HEK293 (cell line): Measurements from ENCODE around the gene PAQR7.

Experiments used
- BCL6B ChIP-seq: fragments of 450-650 bp; formaldehyde crosslinking; IDR thresholded peaks from 2 replicates; pipeline ENCODE4 v1.5.1; 2017; ENCODE audit warnings: missing biosample characterization, missing genetic modification characterization
- FEZF1 ChIP-seq: fragments of 450-650 bp; formaldehyde crosslinking; IDR thresholded peaks from 2 replicates; pipeline ENCODE4 v1.5.1; 2016; ENCODE audit warnings: missing biosample characterization, missing genetic modification characterization
- GLI2 ChIP-seq: fragments of 450-650 bp; formaldehyde crosslinking; IDR thresholded peaks from 2 replicates; pipeline ENCODE4; 2017; ENCODE audit warnings: missing biosample characterization, missing genetic modification characterization, low read depth, borderline replicate concordance
- INSM2 ChIP-seq: fragments of 450-650 bp; formaldehyde crosslinking; IDR thresholded peaks from 2 replicates; pipeline ENCODE4 v1.5.1; 2016; ENCODE audit warnings: missing biosample characterization, missing genetic modification characterization
- OSR2 ChIP-seq: fragments of 450-650 bp; formaldehyde crosslinking; IDR thresholded peaks from 2 replicates; pipeline ENCODE4 v1.5.1; 2016; ENCODE audit warnings: missing biosample characterization, missing genetic modification characterization
- REST ChIP-seq: fragments of 450-650 bp; formaldehyde crosslinking; IDR thresholded peaks from 2 replicates; pipeline ENCODE4 v1.5.1; 2016; ENCODE audit warnings: missing biosample characterization, missing genetic modification characterization
- ZBTB17 ChIP-seq: fragments of 450-650 bp; formaldehyde crosslinking; IDR thresholded peaks from 2 replicates; pipeline ENCODE4 v1.5.1; 2016; ENCODE audit warnings: missing biosample characterization, missing genetic modification characterization
- ZBTB44 ChIP-seq: fragments of 450-650 bp; IDR thresholded peaks from 2 replicates; pipeline ENCODE4 v1.5.1; 2018; ENCODE audit warnings: missing biosample characterization, mild to moderate bottlenecking, missing genetic modification characterization
- ZBTB48 ChIP-seq: fragments of 450-650 bp; formaldehyde crosslinking; IDR thresholded peaks from 2 replicates; pipeline ENCODE4 v1.5.1; 2016; ENCODE audit warnings: missing biosample characterization, missing genetic modification characterization
- ZBTB6 ChIP-seq: fragments of 450-650 bp; formaldehyde crosslinking; IDR thresholded peaks from 2 replicates; pipeline ENCODE4 v1.5.1; 2017; ENCODE audit warnings: missing biosample characterization, missing genetic modification characterization
- ZFHX2 ChIP-seq: fragments of 450-650 bp; formaldehyde crosslinking; conservative IDR thresholded peaks from 2 replicates; pipeline ENCODE4 v1.5.1; 2016; ENCODE audit warnings: missing biosample characterization, missing genetic modification characterization
- ZFP41 ChIP-seq: fragments of 450-650 bp; formaldehyde crosslinking; IDR thresholded peaks from 2 replicates; pipeline ENCODE4 v1.5.1; 2016; ENCODE audit warnings: missing biosample characterization, missing genetic modification characterization, borderline replicate concordance
- ZNF114 ChIP-seq: fragments of 450-650 bp; formaldehyde crosslinking; IDR thresholded peaks from 2 replicates; pipeline ENCODE4 v1.5.0; 2017; ENCODE audit warnings: missing biosample characterization, missing genetic modification characterization
- ZNF133 ChIP-seq: fragments of 450-650 bp; formaldehyde crosslinking; IDR thresholded peaks from 2 replicates; pipeline ENCODE4 v1.5.1; 2016; ENCODE audit warnings: missing biosample characterization, missing genetic modification characterization
- ZNF138 ChIP-seq: fragments of 450-650 bp; formaldehyde crosslinking; IDR thresholded peaks from 2 replicates; pipeline ENCODE4 v1.5.1; 2016; ENCODE audit warnings: missing biosample characterization, missing genetic modification characterization, borderline replicate concordance
- ZNF146 ChIP-seq: fragments of 450-650 bp; formaldehyde crosslinking; IDR thresholded peaks from 2 replicates; pipeline ENCODE4 v1.5.1; 2016; ENCODE audit warnings: missing biosample characterization, missing genetic modification characterization
- ZNF157 ChIP-seq: fragments of 450-650 bp; formaldehyde crosslinking; IDR thresholded peaks from 2 replicates; pipeline ENCODE4 v1.5.1; 2016; ENCODE audit warnings: missing biosample characterization, missing genetic modification characterization
- ZNF184 ChIP-seq: fragments of 450-650 bp; IDR thresholded peaks from 2 replicates; pipeline ENCODE4 v1.5.1; 2018; ENCODE audit warnings: missing biosample characterization, mild to moderate bottlenecking, missing genetic modification characterization
- ZNF248 ChIP-seq: fragments of 450-650 bp; formaldehyde crosslinking; IDR thresholded peaks from 2 replicates; pipeline ENCODE4 v1.5.1; 2017; ENCODE audit warnings: missing biosample characterization, missing genetic modification characterization
- ZNF266 ChIP-seq: fragments of 450-650 bp; formaldehyde crosslinking; IDR thresholded peaks from 2 replicates; pipeline ENCODE4 v1.5.1; 2016; ENCODE audit warnings: missing biosample characterization, missing genetic modification characterization, low read depth
- ZNF302 ChIP-seq: fragments of 450-650 bp; formaldehyde crosslinking; IDR thresholded peaks from 2 replicates; pipeline ENCODE4 v1.5.1; 2016; ENCODE audit warnings: missing biosample characterization, missing genetic modification characterization, low read depth
- ZNF311 ChIP-seq: fragments of 450-650 bp; formaldehyde crosslinking; IDR thresholded peaks from 2 replicates; pipeline ENCODE4 v1.5.1; 2017; ENCODE audit warnings: missing biosample characterization, missing genetic modification characterization, borderline replicate concordance
- ZNF324 ChIP-seq: fragments of 450-650 bp; formaldehyde crosslinking; IDR thresholded peaks from 2 replicates; pipeline ENCODE4 v1.5.1; 2016; ENCODE audit warnings: missing biosample characterization, missing genetic modification characterization
- ZNF394 ChIP-seq: fragments of 450-650 bp; formaldehyde crosslinking; IDR thresholded peaks from 2 replicates; pipeline ENCODE4 v1.5.1; 2016; ENCODE audit warnings: missing biosample characterization, missing genetic modification characterization, mild to moderate bottlenecking, moderate library complexity, borderline replicate concordance
- ZNF423 ChIP-seq: fragments of 450-650 bp; formaldehyde crosslinking; IDR thresholded peaks from 2 replicates; pipeline ENCODE4 v1.5.1; 2016; ENCODE audit warnings: missing biosample characterization, missing genetic modification characterization
- ZNF48 ChIP-seq: fragments of 450-650 bp; formaldehyde crosslinking; IDR thresholded peaks from 2 replicates; pipeline ENCODE4 v1.5.1; 2016; ENCODE audit warnings: missing biosample characterization, missing genetic modification characterization
- ZNF529 ChIP-seq: fragments of 450-650 bp; formaldehyde crosslinking; IDR thresholded peaks from 2 replicates; pipeline ENCODE4 v1.5.1; 2017; ENCODE audit warnings: missing genetic modification characterization, missing biosample characterization; ENCODE audit not compliant: insufficient replicate concordance
- ZNF555 ChIP-seq: fragments of 450-650 bp; formaldehyde crosslinking; conservative IDR thresholded peaks from 2 replicates; pipeline ENCODE4 v1.5.1; 2017; ENCODE audit warnings: missing biosample characterization, mild to moderate bottlenecking, missing genetic modification characterization, inconsistent platforms
- ZNF558 ChIP-seq: fragments of 450-650 bp; formaldehyde crosslinking; IDR thresholded peaks from 2 replicates; pipeline ENCODE4 v1.5.1; 2016; ENCODE audit warnings: missing biosample characterization, missing genetic modification characterization
- ZNF621 ChIP-seq: fragments of 450-650 bp; formaldehyde crosslinking; IDR thresholded peaks from 2 replicates; pipeline ENCODE4 v1.5.1; 2017; ENCODE audit warnings: missing biosample characterization, missing genetic modification characterization
- ZNF664 ChIP-seq: fragments of 450-650 bp; formaldehyde crosslinking; IDR thresholded peaks from 2 replicates; pipeline ENCODE4 v1.5.1; 2016; ENCODE audit warnings: missing biosample characterization, missing genetic modification characterization

PAQR7 gene

GRCh38 chr1:25819491-25820246 is 55.8 kb downstream of the PAQR7 start, which contains the start of gene MTFR1L (continued):
- TF ChIP-seq GLI2 (tag by site-specific recombination) (no peak), ZNF248 (no peak), ZBTB6 (tag by site-specific recombination) (peak; percentile 26; the same call in 1 of the 2 replicates), ZFP41 (tag by site-specific recombination) (no peak), ZNF324 (peak; percentile 16), ZNF311 (tag by site-specific recombination) (no peak), ZNF302 (no peak), ZNF664 (tag by site-specific recombination) (no peak), BCL6B (tag by site-specific recombination) (no peak), ZNF157 (tag by site-specific recombination) (no peak), ZFHX2 (tag by site-specific recombination) (peak; percentile 96), FEZF1 (tag by site-specific recombination) (no peak), ZNF394 (tag by site-specific recombination) (no peak), INSM2 (tag by site-specific recombination) (no peak), ZBTB48 (tag by site-specific recombination) (peak; percentile 99), ZNF558 (tag by site-specific recombination) (no peak), ZNF423 (tag by site-specific recombination) (peak; percentile 20; the same call in 1 of the 2 replicates), ZNF529 (tag by site-specific recombination) (no peak), ZNF266 (tag by site-specific recombination) (no peak), ZNF133 (tag by site-specific recombination) (no peak), ZNF48 (no peak), ZNF138 (tag by site-specific recombination) (no peak), REST (tag by site-specific recombination) (0 out of 2 replicates have a peak, but pooled peaks have one; percentile 16), ZNF184 (tag by site-specific recombination) (no peak), ZNF621 (no peak), ZBTB44 (tag by site-specific recombination) (no peak), ZNF114 (tag by site-specific recombination) (no peak), ZBTB17 (tag by site-specific recombination) (peak; percentile 56), OSR2 (tag by site-specific recombination) (no peak), ZNF555 (tag by site-specific recombination) (no peak), ZNF146 (tag by site-specific recombination) (no peak)
